ENCODE measurements around the gene MYO18B.

The MYO18B gene

DNA sequence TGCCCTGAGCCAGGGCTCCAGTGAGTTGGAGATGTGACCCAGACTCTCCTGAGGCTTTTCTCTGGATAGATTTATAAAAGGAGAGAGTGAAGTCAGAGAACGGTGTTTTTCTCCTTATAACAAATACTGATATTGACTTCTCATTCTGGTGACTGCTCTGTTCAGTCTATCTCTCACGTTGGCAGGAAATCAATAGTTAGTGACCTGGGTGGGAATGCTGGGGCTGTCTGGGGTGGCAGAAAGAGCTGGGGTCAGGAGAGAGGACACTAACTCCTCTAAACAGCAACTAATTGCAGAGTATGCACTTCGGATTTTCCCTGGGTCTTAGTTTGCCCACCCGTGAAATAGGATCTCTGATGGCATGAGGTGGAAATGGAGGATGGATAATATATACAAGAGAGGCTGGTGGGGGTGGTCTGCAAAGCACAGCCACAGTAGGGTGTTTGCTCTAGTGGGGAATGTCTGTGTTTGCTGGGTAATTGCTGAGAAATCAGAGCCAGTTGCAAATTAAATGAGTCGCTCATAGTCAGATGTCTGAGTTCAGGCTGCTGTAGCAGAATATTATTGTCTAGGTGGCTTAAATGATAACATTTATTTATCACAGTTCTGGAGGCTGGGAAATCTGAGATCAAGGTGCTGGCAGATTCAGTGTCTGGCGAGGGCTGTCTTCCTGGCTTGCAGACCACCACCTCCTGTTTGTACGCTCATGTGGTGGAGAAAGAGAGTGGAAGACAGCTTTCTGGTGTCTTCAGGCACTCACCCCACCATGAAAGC, 167.8 kb downstream of the MYO18B start:
- no peak for DNase-seq

DNA sequence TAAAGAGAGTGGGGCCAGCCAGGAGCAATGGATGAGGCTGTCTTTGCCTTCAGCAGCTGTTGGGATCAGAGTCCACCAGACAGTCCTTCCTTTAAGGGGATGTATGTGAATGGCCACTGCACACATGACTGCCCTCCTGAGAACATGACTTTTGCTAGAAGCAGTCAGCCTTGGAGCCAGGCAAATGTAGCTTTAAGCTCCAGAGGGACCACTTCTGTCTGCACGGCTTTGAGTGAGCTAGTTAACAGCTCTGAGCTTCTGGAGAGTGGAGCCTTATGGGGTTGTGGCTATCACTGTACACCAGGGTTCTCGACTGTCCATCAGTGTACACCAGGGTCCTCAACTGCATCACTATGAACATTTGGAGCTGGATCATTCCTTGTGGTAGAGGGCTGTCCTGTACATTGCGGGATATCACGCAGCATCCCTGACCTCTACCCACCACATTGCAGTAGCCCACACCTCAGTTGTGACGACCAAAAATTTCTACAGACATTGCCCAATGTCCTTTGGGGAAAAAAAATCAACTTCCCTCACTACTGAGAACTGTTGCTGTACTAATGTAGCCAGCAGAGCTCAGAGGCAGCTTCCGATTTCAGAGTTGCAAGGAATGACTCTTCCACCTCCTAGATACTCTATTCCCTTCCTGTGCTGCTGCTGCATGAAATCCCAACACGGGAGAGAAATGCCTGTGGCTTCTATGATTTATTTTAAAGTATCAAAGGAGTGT, 169.4 kb downstream of the MYO18B start:
- DNase-seq: no peak

DNA sequence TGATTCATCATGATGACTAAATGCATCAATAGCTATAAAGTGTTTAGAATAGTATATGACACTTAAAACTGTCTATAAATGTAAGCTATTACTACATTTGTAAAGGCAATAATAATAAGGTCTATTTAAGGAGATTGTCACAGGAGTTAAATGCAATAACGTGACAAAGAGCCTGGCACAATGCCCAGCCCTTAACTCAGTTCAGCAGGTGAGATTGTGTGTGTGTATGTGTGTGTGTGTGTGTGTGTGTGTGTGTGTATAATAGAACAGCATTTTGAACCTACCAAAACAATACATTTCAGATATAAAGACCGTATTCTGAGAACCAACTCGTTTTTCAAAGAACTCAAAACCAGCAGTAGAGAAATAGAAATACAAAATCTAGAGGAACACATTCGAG, 177.5 kb downstream of the MYO18B start:
- DNase-seq: no peak

DNA sequence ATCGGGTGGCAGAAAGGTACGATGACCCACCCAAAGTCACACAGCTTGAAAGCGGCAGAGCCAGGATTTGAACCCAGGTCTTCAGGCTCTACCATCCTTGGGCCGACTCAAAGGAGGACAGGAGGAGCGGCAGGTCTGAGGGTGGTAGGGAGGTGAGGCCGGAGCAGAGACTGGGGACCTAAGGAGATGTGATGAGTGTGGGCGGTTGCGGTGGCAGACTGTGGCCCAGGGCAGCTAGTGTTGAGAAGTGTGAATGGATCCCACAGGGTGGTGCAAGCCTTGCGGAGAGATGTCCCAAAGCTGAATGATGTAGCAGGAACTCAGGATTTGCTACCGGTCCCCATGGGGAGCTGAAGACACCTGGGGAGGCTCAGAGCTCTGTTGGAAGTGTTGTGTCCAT, 180.2 kb downstream of the MYO18B start:
- no peak for DNase-seq

DNA sequence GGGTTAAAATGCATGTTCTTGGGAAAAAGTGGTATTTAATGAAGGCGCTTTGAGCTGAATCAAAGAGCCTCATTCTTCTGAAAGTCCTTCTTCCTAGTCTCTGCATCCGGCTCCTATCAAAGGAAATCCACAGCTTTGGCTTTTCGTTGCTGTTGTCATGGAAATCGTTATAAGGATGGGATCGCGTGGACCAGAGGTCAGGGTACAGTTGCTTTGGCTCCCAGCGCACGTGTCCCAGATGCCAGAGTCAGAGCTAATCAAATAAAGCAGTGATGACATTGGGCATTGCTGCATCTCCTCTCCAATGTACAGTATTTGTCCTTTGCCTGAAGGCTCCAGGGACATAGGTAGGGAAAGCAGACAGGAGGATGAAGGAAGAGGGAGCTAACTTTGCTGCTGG, 181.9 kb downstream of the MYO18B start:
- no peak for DNase-seq

DNA sequence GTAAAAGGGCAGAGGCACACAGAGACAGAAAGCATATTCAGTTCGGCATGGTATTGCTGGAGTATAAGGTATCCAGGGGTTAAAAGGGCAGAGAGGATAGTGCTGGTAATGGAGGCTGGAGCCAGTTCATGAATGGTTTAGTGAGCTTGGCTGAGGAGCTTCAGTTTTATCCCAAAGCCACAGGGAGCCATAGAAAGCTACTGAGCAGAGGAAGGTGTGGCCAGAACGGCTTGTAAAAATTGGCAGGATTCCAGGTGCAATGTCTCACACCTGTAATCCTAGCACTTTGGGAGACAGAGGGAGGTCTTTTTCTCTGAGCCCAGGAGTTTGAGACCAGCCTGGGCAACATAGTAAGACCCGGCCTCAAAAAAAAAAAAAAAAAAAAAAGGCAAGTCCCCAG, 186.1 kb downstream of the MYO18B start:
- no peak for DNase-seq

DNA sequence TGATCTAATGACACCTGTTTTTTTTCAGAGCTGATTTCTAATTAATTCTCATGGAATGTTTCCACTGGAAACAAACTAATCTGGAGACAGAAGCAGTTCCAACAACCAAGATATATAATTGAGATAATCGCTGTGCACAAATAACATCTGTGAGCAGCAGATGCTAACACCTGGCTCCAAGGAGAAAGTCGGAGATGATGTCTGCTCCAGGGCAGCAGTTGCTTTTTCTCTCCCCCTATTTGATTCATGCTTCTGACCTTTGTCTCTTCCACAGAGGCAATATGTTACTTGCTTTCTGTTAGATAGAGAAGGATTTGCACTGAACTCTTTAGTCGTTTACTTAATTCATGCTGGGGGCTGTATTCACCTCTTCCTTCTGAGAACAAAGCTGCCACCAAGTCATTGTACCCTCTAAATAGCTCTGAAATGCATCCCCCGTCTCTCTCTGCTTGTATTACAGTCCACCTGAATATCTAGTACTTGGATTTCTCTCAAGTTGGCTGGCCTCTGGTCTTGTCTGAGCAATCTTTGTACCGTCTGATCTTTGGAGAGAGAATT, 187.4 kb downstream of the MYO18B start:
- DNase-seq: no peak

DNA sequence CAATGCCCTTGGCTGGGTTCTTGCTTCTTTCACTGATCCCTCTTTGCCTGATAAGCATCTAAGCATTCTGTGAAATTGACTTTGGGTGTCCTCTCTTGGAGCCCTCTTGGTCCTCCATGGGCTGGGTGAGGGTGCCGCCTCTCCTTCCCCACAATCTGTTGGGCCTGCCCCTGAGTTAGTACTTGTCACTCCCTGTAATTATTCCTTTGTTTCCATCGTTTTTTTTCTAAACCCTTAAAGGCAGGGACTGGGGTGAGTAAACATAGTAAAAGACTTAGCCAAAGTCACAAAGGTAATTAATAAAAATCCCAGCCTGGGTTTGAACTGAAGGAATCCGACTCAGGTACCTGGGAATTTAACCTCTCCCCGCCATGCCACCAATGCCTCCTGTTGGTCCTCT, 188.1 kb downstream of the MYO18B start:
- no peak for DNase-seq

DNA sequence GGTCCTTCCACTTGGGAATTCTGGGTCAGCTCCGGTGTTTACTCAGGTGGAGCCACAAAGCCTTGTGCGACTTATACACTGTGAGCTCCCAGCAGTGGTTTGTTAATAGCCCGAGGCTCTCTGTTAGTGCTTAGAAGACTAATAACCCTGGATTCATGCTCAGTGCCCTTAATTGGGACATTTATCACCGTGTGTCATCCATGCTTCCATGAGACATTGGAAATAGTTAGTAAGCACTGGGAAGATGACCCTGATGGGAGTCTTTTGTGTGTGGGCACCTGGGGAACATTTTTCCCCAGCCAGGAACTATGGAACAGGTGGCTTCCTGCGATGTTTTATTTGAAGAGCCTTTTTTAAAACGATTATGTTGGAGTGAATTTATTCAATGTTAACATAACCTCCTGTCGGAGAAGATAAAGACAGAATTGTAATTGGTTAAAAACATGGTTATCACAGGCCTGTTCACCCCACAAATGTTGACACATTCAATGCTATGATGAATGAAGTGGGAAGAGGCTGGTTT, 188.9 kb downstream of the MYO18B start:
- no peak for DNase-seq

DNA sequence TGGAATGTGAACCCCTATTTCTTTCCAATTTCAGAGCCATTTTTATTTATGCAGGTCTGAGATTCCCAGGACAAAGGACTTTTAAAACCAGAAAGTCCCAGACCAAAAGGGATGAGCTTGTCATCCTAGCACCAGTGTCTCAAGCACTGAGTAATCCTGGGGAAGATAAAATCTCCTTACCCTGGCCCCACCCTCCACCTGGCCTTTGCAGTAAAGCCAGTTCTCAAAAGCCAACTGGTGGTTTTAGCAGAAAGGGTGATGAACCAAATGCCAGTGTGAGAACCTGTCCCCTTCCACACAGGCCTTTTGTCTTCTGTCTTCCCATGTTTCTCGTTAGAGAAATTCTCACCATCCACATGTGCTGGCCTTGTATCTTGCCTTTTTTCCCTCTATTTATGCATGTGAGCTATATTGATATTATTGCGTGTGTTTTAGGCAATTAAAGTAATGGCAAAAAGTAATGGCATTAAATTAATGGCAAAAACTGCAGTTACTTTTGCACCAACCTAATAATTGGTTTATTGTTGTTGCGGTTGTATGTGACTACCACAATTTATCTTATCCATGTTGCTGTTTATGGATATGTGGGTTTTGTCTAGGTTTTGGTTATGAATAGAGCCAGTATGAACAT, 191.3 kb downstream of the MYO18B start:
- DNase-seq: no peak

DNA sequence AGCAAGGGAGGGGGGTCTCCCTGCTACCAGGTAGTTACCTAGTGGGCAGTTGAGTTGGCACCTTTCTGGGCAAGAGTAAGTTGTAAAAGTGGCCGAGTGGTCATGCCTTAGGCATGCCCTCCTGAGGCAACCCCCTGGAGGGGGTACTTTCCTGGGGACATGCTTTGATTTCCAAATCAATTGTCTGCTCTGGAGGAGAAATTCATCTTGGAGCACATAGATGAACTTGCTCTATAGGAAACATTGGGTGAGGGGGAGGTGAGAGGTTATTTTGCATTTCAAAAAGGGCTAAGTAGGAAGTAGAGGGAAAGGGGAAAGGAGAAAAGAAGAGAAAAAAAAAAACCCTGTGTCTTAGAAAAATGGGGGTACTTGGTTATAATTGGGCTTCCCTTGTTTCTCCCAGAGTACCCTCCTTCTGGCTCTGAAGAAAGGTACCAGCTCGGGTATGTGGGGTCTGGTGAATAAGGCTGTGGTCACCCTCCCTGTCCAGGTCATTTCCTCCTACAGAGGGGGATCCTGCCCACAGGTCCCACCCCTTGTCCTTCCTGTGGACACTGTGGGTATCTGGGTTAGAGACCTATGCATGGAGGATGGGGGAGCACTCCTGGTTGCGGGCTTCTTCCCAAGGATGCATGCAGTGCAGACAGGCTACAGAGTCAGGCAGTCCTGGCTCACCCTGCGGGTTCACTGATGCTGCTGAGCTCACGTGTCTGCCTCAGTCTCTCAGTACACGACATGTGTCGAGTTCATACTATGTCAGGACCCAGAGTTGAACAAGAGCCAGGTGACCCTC, 193.5 kb downstream of the MYO18B start:
- no peak for DNase-seq

DNA sequence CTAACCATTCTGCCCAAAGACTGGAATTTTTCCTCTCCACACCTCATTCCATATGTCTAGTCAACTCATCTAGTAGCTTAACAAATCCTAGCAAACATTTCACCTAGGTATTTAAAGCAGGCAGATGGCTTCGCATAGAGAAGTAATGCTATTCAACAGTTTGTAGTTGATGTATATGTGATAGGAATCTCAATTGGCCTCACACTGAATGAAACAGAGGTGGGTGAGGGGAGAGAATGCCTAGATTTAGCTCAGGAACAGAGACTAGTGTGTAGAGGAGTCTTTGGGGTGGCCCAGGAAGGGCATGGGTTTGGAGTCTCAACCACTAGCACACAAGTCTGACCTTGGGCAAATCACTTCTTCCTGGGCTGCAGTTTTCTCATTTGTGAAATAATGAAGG, 196.2 kb downstream of the MYO18B start:
- no peak for DNase-seq

DNA sequence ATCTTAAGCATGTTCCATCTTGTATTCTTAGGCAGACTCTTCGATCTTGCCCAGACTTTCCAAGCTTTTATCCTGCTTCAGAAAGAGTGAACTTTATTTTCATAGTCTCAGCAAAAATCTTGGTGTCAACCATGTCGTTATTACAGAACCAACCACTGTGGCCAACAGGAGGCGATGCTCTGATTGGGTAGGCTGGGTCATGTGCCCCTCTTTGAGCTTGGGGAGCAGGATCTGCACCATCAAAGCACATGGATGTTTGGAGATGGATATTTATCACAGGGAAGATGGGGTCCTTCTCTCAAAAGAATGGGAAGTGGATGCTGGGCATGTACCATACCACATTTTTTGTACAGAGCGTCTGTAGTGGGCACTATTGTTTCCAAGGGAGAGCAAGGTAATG, 197.4 kb downstream of the MYO18B start:
- DNase-seq: no peak

DNA sequence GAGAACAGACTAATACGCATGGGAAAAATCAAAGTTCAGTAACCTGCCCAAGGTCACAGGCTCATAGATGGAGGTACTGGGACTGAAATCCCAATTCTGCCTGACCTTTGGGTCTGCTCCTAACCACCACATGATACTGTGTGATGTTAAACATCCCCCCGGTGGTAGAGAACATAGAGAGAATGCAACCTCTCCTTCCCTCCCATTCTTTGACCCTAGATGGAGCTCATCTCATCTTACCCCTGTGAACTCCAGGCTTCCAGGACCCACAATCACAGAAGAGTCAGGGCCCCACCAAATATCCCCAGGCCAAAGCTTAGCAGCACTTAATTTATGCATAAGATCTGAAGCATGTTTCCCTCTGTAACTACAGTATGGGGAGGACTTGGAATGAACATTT, 198.5 kb downstream of the MYO18B start:
- no peak for DNase-seq

DNA sequence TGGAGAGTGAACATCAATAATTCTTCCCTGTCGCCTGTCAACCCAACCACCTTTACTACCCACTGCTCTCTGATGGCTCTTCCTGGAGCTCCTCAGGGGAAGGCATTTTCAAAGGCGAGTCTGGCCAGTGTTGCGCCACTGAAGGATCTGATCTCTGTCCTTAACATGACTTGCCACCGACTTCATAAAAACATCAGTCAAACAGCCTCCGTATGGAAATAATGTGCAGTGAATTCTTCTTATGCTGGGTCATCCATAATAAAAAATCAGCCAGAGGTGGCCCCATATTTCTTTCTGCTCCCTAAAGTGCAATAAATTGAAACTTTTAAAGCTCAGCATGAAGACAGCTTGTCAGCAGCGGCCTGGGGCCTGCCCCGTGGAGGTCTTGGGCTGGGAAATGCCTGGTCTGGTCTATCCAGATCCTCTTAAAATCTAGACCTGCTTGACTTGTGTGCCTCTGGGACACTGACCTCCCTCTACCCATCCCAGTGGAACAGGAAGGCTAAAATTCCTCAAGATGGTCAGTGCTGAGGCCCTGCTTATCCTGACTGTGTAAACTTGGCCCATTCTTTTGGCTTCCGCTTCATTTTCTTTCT, 199.5 kb downstream of the MYO18B start:
- DNase-seq: no peak

DNA sequence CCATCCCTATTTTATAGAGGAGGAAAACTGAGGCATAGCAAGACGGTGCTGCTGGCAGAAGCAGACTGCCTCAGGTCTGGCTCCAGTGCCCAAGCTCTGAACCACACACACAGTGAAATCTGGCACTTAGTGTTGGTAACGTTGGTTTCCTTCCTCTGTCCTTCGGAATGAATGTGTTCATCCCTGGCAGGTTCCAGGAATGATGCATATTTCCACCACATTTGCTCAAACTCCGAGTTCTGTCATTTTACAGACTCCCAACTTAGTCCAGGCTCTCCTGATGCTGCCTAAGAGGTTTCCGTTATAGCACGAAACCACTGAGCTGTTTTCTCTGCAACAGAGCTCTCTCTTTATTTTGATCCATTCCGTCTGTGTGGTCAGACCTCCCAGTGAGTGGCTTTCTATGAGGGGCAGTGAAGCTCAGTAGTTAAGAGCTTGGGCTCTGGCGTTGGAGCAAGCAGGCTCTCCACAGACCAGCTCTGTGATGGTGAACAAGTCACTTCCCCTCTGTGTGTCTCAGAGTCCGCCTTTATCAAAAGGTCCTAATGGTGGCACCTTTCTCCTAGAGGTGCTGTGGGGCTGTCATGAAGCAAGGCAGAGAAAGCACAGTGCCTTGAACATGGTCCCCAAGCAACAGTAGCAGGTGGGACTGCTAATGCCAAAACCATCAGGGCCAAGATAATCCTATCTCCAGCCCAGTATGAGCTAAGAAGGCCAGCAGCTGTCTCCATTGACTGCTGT, 200.3 kb downstream of the MYO18B start:
- no peak for DNase-seq

DNA sequence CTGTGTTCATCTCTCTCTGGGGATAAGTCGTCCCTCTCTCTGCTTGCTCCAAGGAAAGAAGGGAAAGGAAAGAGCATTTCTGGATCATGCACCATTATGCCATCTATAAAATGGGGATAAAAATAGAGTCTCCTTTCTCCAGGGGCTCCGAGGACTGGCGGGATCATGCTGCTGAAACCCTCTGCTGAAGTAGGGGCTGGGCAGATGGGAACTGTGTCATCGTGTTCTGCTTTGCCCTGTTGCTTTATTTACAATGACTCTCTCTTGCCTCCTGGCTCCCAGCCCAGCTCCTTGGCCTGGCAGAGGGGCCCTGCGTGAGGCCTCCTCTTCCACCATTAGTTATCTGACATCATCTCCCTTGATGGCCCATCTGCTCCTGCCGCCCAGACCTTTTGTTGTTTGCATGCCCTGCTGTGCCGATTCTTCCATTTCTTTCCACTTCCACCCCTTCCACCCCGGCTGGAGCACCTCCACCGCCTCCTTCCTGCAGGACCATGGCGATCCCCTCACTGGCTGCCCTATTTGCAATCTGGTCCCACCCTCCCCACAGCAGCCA, 200.9 kb downstream of the MYO18B start:
- no peak for DNase-seq

DNA sequence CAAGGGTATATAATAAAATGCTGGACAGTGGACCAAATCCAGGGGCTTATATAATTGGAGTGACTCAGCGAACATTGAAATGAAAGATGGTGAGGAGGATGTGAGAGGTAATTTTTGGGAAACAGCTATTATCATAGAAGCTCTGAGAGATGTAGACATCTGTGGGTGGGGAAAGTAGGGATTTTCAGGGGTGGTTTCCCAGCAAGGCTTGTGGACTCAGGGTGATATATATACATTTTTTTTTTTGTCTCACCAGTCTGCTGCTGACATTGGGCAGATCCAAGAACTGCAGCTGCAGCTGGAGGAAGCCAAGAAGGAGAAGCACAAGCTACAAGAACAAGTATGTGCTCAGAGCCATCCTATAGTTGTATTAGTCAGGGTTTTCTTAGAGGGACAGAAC, 208.1 kb downstream of the MYO18B start:
- no peak for DNase-seq

DNA sequence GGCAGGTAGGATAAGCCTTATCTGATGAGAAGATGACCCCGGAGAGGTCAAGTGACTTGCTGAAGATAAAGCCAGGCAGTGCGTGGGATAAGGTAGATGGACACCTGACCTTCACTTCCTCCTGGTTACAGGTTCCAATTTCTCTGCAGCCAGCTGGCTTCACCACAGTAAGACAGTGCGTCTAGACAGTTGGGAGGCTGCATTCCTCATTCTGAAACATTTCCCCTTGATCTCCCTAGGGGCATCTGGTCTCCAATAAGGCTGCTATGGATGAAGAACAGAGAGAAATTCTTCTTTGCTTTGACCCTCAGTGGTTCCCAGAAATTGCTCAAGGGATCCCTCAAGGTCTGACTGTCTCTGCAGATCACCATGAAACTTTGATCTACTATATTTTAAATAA, 211.3 kb downstream of the MYO18B start:
- DNase-seq: no peak

DNA sequence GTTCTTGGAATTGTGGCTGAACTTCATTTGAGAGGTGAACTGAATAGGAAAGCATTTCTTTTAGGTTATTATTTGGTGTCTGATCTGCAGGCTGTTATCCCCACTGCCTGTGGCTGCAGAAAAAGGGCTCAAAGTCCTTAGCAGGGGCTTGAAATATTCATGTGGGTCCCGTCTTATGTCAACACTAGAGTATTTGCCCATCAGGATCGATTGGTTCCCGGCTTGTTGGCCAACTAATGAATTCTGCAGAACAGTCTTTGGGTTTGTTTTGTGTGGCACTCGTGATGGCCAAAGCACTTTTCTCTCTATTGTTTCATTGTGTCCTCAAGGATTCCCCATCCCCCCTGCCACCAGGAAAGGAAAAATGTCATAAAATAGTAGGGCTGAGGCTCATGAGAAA, 211.9 kb downstream of the MYO18B start:
- DNase-seq: no peak

DNA sequence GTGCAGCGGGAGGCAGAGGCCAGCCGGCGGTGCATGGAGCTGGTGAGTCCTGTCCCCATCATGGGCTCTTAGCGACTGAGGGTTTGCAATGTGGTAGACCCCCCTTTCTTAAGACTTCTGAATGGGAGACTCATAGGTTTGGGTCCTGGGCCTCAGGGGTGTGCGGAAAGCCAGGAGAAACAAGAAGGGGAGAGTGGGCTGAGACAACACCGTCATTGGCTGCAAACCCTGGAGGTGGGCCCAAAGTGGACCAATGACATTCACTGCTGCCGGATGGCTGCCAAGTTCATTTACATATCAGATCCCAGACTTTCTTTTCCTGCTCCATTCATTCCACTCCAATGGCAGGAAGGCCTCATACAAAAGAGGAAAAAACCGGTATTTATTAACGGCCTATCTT, 213.3 kb downstream of the MYO18B start:
- no peak for DNase-seq

All from activated CD4-positive, alpha-beta T cell treated with anti-CD3 and anti-CD28 coated beads, Interleukin-10, Interleukin-2, amounts not matched to agents 100 ng/mL and 50 ng/mL, durations not matched to agents 16 hours and 8 hours (primary cell).